ENCODE measurements around the gene EMC6.

EMC6 gene

DNA sequence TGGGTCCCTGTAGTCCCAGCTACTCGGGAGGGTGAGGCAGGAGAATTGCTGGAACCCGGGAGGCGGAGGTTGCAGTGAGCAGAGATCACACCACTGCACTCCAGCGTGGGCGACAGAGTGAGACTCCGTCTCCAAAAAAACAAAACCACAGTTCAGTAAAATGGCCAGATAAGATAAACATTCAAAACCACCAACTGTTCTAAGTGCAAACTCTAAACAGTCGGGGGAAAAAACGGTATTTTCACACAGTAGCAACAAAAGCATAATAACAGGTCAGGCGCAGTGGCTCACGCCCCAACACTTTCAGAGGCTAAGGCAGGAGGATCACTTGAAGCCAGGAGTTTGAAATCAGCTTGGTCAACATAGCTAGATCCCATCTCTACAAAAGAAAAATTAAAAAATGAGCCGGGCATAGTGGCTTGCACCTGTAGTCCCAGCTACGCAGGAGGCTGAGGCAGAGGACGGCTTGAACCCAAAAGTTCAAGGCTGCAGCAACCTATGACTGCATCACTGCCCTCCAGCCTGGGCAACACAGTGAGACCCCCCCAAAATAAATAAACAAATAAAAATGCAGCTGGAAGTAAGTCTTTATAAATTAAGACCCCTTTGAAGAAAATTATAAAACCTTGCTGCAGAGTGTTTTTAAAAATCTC lies 44.3 kb downstream of the EMC6 start:
- TF ChIP-seq, protein P1, sequence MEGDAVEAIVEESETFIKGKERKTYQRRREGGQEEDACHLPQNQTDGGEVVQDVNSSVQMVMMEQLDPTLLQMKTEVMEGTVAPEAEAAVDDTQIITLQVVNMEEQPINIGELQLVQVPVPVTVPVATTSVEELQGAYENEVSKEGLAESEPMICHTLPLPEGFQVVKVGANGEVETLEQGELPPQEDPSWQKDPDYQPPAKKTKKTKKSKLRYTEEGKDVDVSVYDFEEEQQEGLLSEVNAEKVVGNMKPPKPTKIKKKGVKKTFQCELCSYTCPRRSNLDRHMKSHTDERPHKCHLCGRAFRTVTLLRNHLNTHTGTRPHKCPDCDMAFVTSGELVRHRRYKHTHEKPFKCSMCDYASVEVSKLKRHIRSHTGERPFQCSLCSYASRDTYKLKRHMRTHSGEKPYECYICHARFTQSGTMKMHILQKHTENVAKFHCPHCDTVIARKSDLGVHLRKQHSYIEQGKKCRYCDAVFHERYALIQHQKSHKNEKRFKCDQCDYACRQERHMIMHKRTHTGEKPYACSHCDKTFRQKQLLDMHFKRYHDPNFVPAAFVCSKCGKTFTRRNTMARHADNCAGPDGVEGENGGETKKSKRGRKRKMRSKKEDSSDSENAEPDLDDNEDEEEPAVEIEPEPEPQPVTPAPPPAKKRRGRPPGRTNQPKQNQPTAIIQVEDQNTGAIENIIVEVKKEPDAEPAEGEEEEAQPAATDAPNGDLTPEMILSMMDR (IDR thresholded peaks at IDR 0.05; ENCODE audit: insufficient read depth, missing control alignments) = no peak
- FAIRE-seq (no peak), DNase-seq (ENCODE audit: insufficient read length, low spot score) (no peak)

DNA sequence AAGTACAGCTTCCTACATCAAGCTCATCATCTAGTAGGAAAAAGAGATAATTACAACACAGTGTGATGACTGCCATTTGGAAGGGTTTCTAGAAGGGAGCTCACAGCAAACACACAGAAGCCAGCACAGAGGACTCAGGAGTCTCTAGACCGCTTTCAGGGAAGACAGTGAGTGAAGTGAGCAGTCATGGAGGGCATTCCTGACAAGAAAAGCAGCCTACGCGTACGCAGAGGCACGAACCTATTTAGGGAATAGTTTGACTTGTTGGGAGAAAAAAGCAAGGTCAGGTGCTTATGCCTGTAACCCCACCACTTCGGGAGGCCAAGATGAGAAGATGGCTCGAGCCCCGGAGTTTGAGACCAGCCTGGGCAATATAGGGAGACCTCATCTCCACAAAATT lies 46.7 kb downstream of the EMC6 start:
- TF ChIP-seq, protein P1 (IDR thresholded peaks at IDR 0.05; ENCODE audit: insufficient read depth, missing control alignments) = no peak
- FAIRE-seq (no peak), DNase-seq (ENCODE audit: insufficient read length, low spot score) (no peak)

DNA sequence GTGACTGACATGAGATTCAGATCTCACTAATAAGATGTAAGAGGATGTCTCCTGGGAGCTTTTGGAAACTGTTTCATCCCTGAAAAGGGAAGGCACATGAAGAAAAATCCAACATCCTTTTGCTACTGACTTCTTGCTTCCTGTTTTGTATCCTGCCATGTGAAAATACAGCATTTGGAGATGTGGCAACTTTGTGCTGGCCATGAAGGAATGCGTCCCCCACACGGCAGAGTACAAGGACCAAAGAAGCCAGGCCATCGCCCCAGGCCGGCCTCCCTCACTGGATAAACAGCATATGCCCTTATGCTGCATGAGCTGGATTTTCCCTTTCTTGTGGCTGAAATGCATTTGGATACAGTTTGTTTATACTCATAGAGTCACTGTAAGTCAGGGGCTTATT lies 49.6 kb downstream of the EMC6 start:
- FAIRE-seq (no peak), DNase-seq (ENCODE audit: insufficient read length, low spot score) (no peak)
- TF ChIP-seq, protein P1 (IDR thresholded peaks at IDR 0.05; ENCODE audit: insufficient read depth, missing control alignments) = no peak

DNA sequence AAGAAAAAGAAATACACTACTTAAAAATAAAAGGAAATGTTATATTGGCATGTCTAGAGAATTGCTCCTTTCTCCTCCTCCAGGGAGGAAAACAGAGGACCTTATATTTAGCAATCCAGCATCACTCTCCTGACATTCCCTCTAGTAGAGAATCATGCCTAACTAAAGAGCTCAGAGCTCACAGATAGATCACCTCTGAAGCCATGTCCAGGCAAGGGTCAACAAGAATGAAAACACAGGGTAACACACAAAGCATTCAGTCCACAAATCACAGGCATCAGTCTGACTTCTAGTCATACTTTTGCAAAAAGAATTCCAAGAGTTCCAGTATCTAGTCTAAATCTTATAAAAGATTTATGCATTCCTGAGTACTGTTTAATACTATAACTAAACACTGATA lies 50.7 kb downstream of the EMC6 start:
- no peak for DNase-seq (ENCODE audit: insufficient read length, low spot score)
- no peak for FAIRE-seq
- TF ChIP-seq, protein P1 (IDR thresholded peaks at IDR 0.05; ENCODE audit: insufficient read depth, missing control alignments) = no peak
